ENCODE results near the gene PPP1R9B.

DNA sequence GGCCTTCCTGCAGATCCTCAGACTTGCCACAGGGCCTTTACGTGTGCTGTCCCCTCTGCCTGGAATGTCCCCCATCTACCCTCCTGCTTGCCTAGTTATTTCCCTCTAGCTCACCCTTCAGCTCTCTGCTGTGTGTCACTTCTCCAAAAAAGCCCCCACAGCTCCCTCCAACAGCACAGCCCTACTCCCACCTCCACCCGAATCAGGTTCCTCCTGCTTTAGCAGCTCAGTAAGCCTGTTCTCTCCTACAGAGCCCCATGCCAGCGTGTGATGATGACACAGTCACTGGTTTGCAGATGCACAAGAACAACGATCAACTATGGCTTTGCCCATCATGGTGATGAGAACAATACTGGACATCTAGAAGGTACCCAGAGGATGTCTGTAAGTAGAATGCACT, 13.4 kb downstream of the PPP1R9B start:
- no peak for TF ChIP-seq POLR2A (IDR thresholded peaks at IDR 0.05)
- no peak for TF ChIP-seq POLR2AphosphoS5 (IDR thresholded peaks at IDR 0.05)
- TF ChIP-seq, protein P1, sequence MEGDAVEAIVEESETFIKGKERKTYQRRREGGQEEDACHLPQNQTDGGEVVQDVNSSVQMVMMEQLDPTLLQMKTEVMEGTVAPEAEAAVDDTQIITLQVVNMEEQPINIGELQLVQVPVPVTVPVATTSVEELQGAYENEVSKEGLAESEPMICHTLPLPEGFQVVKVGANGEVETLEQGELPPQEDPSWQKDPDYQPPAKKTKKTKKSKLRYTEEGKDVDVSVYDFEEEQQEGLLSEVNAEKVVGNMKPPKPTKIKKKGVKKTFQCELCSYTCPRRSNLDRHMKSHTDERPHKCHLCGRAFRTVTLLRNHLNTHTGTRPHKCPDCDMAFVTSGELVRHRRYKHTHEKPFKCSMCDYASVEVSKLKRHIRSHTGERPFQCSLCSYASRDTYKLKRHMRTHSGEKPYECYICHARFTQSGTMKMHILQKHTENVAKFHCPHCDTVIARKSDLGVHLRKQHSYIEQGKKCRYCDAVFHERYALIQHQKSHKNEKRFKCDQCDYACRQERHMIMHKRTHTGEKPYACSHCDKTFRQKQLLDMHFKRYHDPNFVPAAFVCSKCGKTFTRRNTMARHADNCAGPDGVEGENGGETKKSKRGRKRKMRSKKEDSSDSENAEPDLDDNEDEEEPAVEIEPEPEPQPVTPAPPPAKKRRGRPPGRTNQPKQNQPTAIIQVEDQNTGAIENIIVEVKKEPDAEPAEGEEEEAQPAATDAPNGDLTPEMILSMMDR (IDR thresholded peaks at IDR 0.05), result no peak

Data from breast epithelium (tissue), 3 donors.